ENCODE results near the gene EIF2A.

DNA sequence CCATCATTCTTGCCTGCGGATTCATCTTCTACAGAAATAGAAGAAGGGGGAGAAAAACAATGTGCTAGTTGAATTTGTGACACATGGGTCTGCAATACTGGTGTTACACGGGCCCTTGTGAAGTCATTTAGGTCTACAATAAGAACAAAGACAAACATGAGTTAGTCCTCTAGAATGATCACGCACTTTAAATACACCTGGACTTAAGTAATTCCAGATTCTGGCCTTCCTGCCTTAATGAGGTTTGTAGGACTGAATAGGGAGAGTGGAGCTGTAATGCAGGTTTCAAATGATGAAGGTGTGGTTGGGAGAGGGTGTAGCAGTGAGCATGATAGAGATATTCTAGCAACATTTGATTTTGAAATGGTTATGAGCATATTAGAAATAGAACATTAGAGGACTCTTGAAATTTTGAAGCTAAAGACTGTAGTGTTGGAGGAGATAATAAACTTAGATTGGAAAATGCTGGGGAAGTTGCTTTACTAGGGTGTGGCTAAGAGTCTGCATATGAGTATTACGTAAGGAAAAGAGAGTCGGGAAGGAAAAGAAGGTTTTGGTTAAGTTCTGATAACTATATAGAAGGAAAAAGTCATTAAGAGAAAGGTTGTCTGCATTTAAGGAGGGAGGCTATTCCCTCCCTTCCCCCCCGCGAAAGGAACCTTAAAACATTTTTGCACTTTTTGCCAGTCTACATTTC is 606 bp downstream of the EIF2A start:
- TF ChIP-seq, protein P1, sequence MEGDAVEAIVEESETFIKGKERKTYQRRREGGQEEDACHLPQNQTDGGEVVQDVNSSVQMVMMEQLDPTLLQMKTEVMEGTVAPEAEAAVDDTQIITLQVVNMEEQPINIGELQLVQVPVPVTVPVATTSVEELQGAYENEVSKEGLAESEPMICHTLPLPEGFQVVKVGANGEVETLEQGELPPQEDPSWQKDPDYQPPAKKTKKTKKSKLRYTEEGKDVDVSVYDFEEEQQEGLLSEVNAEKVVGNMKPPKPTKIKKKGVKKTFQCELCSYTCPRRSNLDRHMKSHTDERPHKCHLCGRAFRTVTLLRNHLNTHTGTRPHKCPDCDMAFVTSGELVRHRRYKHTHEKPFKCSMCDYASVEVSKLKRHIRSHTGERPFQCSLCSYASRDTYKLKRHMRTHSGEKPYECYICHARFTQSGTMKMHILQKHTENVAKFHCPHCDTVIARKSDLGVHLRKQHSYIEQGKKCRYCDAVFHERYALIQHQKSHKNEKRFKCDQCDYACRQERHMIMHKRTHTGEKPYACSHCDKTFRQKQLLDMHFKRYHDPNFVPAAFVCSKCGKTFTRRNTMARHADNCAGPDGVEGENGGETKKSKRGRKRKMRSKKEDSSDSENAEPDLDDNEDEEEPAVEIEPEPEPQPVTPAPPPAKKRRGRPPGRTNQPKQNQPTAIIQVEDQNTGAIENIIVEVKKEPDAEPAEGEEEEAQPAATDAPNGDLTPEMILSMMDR (IDR thresholded peaks at IDR 0.05), result no peak
- no peak for TF ChIP-seq POLR2AphosphoS5 (IDR thresholded peaks at IDR 0.05)
- no peak for TF ChIP-seq POLR2A (IDR thresholded peaks at IDR 0.05)
